Gastroesophageal sphincter (tissue), 4 donors: ENCODE measurements around the gene SH3PXD2B. TPM values are rescaled to one million over a fixed set of nuclear protein-coding genes. Genes with fewer than 3 reads are reported as not detected.

Experiments used
- ATAC-seq: fragments of 150-250 bp; one replicate; pipeline ENCODE4 v1.9.1; 2016; ENCODE audit warnings: mild to moderate bottlenecking, moderate library complexity
- H3K27ac ChIP-seq, 4 donors: fragments of 200-600 bp; sonication (generic) in 3 of 4; 1 replicate in 3 of 4; 2 replicates in 1 of 4; pipeline ENCODE4 v1.5.1; 2016 to 2019
- H3K27me3 ChIP-seq: fragments of 200-600 bp; sonication (generic); one replicate; pipeline ENCODE4 v1.5.1; 2019
- H3K36me3 ChIP-seq, 2 donors: fragments of 200-600 bp; sonication (generic); one replicate each; pipeline ENCODE4 v1.5.1; 2019; ENCODE audit warnings: control low read depth in 1 of 2
- H3K4me1 ChIP-seq, 3 donors: fragments of 200-600 bp; sonication (generic); 1 replicate in 2 of 3; 2 replicates in 1 of 3; pipeline ENCODE4 v1.5.1; 2016 to 2019; ENCODE audit warnings: control low read depth in 2 of 3
- H3K4me3 ChIP-seq, 2 donors: fragments of 200-600 bp; sonication (generic); one replicate each; pipeline ENCODE4 v1.5.1; 2019; ENCODE audit warnings: mild to moderate bottlenecking in 1 of 2, moderate library complexity in 1 of 2
- H3K9me3 ChIP-seq, 3 donors: fragments of 200-600 bp; sonication (generic); one replicate each; pipeline ENCODE4 v1.5.1; 2017 to 2019; ENCODE audit warnings: control low read depth in 2 of 3
- CTCF ChIP-seq, 4 experiments: fragments of 200-600 bp in 2 of 4; fragments of 450-650 bp in 2 of 4; sonication (generic) in 1 of 4; IDR thresholded peaks; one replicate each; pipeline ENCODE4 v1.5.1; 2017 to 2019; ENCODE audit warnings: antibody characterized with exemption in 4 of 4, mild to moderate bottlenecking in 2 of 4, moderate library complexity in 2 of 4
- EP300 ChIP-seq: sonication (generic); formaldehyde crosslinking; IDR thresholded peaks from one replicate; pipeline ENCODE4 v1.6.1; 2017; ENCODE audit warnings: antibody characterized with exemption, mild to moderate bottlenecking
- POLR2A ChIP-seq, 2 donors: fragments of 450-650 bp; IDR thresholded peaks; one replicate each; pipeline ENCODE4 v1.6.1; 2017; ENCODE audit warnings: antibody characterized with exemption in 2 of 2, mild to moderate bottlenecking in 2 of 2, moderate library complexity in 1 of 2
- POLR2AphosphoS5 ChIP-seq: sonication (generic); formaldehyde crosslinking; IDR thresholded peaks from one replicate; pipeline ENCODE4 v1.6.1; 2017; ENCODE audit warnings: antibody characterized with exemption
- WGBS, 2 donors: methylation state at CpG; one replicate each; pipeline ENCODE4 v1.1.5; 2018; ENCODE audit warnings: low coverage in 1 of 2; 5-methylcytosine and 5-hydroxymethylcytosine counted together
- total RNA-seq, 4 donors: library from RNA; depleted of rRNA; stranded (reverse); fragments of >200 nt; gene quantifications; one replicate each; pipeline ENCODE4 v1.1.0, GENCODE V29; 2016

SH3PXD2B gene
- total RNA-seq, 4 donors from 2014 or later = 40.2 to 80.9 (median 56.0) TPM

- 75 to 88% methylated on average over 5 to 12 of the region's 12 CpGs for WGBS, 2 donors
- ATAC-seq = peak; percentile 15
These were observed 25.8 kb downstream of the SH3PXD2B start for GRCh38 chr5:172428224-172429166.

GRCh38 chr5:172427202-172427601 lies 27.1 kb downstream of the SH3PXD2B start:
- 87 to 89% methylated on average over 3 to 4 of the region's 5 CpGs for WGBS, 2 donors
- H3K27me3 ChIP-seq = no peaks in the 10 kb centered on the region
- peaks cover 0 to 5% of the 10 kb centered on the region in 2 donors for H3K36me3 ChIP-seq
- no peak overlapping the region for H3K4me3 ChIP-seq
- TF ChIP-seq CTCF (IDR thresholded peaks at IDR 0.05) (no peak), POLR2A (IDR thresholded peaks at IDR 0.05) (no peak), EP300 (no peak), POLR2AphosphoS5 (no peak)
- peaks cover 22 to 100% (median 48%) of the 10 kb centered on the region in 3 donors for H3K4me1 ChIP-seq
- no peak for ATAC-seq
- peak overlapping the region in 3 of 4 donors; percentile 79 to 92 (median 92) for H3K27ac ChIP-seq
- H3K9me3 ChIP-seq = no peaks in the 10 kb centered on the region

More at GRCh38 chr5:172428224-172429166, 25.8 kb downstream of the SH3PXD2B start:
- Histone ChIP-seq H3K4me3 (no peak overlapping the region), H3K4me1 (peaks cover 20 to 95% (median 48%) of the 10 kb centered on the region in 3 donors), H3K27me3 (no peaks in the 10 kb centered on the region), H3K36me3 (no peaks in the 10 kb centered on the region), H3K9me3 (no peaks in the 10 kb centered on the region), H3K27ac (peak overlapping the region; percentile 25 to 92 (median 87))
- TF ChIP-seq POLR2A (IDR thresholded peaks at IDR 0.05) (no peak), EP300 (no peak), CTCF (IDR thresholded peaks at IDR 0.05) (no peak), POLR2AphosphoS5 (no peak)

GRCh38 chr5:172426086-172426485 lies 28.2 kb downstream of the SH3PXD2B start:
- H3K4me1 ChIP-seq = peaks cover 27 to 100% (median 54%) of the 10 kb centered on the region in 3 donors
- TF ChIP-seq EP300 (peak; percentile 83), CTCF (IDR thresholded peaks at IDR 0.05) (no peak), POLR2AphosphoS5 (peak; percentile 95), POLR2A (IDR thresholded peaks at IDR 0.05) (peak; percentile 12 to 15)
- ATAC-seq = peak; percentile 66
- H3K4me3 ChIP-seq = peak overlapping the region in 1 of 2 donors; percentile 4
- WGBS, 2 donors = 0 to 23% methylated on average over 1 to 6 of the region's 7 CpGs
- no peaks in the 10 kb centered on the region for H3K9me3 ChIP-seq
- no peaks in the 10 kb centered on the region for H3K27me3 ChIP-seq
- H3K27ac ChIP-seq = peak overlapping the region; percentile 79 to 92 (median 88)
- peaks cover 0 to 14% of the 10 kb centered on the region in 2 donors for H3K36me3 ChIP-seq

GRCh38 chr5:172425402-172425801 lies 28.9 kb downstream of the SH3PXD2B start:
- WGBS, 2 donors = 42 to 54% methylated on average over 2 to 12 of the region's 12 CpGs
- Histone ChIP-seq H3K27me3 (no peaks in the 10 kb centered on the region), H3K36me3 (peaks cover 0 to 14% of the 10 kb centered on the region in 2 donors), H3K4me3 (no peak overlapping the region), H3K9me3 (no peaks in the 10 kb centered on the region), H3K27ac (peak overlapping the region; percentile 57 to 92 (median 78)), H3K4me1 (peaks cover 29 to 99% (median 56%) of the 10 kb centered on the region in 3 donors)
- no peak for TF ChIP-seq POLR2AphosphoS5
- TF ChIP-seq POLR2A (IDR thresholded peaks at IDR 0.05) = no peak
- no peak for TF ChIP-seq CTCF (IDR thresholded peaks at IDR 0.05)
- TF ChIP-seq EP300 = no peak
- no peak for ATAC-seq
